HG03039 (cell line): ENCODE results near the gene ZXDC.

Experiments
- ATAC-seq: cut with Tn5 transposase; IDR thresholded peaks from one replicate; pipeline ENCODE4 v1.9.1; 2021; ENCODE audit warnings: mild to moderate bottlenecking, moderate library complexity; ENCODE audit not compliant: unreplicated experiment

Gene ZXDC

GRCh38 chr3:126439346-126439967, 36.2 kb downstream of the ZXDC start:
- no peak for ATAC-seq

GRCh38 chr3:126438746-126439145, 36.9 kb downstream of the ZXDC start:
- no peak for ATAC-seq

DNA sequence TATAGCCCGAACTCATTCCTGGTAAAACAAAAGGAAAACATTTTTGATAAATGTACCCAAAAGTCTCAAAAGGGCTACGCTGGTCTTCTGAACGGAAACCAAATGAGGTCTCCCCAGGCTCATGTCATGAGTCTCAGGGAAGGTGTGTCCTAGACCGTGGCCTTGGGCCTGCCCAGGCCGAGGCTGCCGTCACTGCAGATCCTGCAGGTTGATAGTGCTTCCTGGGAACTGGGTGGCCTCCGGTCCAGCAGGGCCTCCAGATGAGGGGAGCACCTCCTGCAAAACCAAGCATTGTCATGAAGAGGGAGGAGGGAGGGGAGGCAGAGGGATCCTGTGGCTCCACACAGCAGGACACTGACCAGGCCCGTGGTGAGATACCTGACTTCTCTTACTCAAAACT, 37.5 kb downstream of the ZXDC start:
- no peak for ATAC-seq

GRCh38 chr3:126436826-126437717, 38.6 kb downstream of the ZXDC start:
- ATAC-seq: no peak

DNA sequence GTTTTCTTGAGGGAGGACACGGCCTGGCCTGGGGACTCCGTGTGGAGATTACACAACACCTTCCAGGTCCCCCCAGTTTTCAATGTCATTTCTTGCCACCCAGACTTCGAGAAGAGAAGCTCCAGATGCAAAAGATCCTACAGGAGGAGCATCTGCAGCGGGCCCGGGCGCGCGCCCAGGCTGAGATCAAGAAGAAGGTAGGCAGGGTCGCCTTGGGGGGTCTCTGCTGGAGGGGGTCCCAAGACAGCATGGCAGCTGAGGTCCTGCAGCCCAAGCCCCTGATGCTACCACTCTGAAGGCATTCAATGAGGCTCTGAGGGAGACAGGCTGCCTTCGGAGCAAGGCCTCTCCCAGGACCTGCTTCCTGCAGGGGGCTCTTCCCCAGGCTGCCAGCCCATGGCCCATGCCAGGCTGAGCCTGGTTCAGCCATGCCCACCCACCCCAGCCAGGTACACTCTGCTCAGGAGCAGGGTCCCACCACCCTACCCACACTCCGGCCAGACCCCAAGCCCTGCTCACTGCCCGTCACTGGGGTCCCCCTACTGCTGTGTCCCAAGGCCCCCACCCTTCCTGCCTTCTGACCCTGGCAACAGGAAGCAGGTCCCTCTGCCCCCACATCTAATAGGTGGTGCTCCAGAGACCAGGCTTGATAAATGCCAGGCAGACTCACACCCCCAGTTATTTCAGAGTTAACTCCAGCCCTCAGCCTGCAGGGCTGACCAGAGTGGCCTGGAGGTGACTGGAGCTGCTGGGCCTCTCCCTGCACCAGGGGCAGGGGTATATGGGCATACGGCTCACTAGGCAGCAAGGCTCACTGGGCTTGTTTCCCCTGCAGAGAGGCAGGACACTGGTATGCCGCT, 40.0 kb downstream of the ZXDC start:
- ATAC-seq: no peak

DNA sequence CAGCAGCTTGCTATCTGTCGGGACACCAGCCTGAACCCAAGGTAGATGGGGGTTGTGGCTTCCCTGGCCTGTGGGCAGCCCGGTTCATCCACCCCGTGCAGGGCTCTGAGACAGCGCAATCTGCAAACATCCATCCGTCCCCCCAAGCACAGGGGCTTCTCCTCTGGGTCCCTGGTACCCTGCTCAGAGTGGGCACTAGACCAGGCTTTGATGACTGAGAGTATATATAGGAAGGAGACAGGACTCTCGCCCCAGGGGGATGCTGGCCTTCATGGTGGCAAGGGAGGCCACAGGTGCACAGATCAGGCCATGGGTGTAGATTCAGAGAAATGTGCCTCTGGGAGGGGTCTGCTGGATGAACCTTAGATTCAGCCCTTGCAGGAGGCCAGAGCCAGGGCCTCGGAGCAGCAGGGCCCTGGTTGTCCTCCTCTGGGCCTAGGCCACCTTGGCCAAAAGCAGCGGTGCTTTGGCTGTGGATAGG, 40.7 kb downstream of the ZXDC start:
- ATAC-seq: no peak

DNA sequence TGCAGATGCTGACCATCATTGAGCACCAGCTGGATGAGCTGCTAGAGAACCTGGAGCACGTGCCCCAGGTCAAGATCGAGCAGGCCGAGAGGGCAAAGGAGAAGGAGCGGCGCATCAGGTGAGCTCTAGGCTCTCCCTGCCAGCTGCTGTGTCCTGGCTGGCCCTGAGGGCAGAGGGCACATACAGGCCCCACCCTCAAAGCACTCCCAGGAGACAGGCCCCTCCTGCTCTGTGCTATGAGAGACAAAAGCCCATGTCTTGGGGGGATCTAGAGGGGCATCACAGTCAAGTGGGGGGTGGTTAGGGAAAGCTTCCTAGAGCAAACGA, 41.5 kb downstream of the ZXDC start:
- no peak for ATAC-seq

GRCh38 chr3:126433496-126434263, 42.0 kb downstream of the ZXDC start:
- ATAC-seq: no peak

GRCh38 chr3:126433105-126433430, 42.6 kb downstream of the ZXDC start:
- no peak for ATAC-seq

GRCh38 chr3:126432361-126433104, 43.2 kb downstream of the ZXDC start:
- ATAC-seq: no peak

GRCh38 chr3:126431103-126431534, 44.6 kb downstream of the ZXDC start:
- peak; percentile 66 for ATAC-seq

GRCh38 chr3:126424751-126425150, 50.9 kb downstream of the ZXDC start:
- ATAC-seq: no peak

GRCh38 chr3:126424039-126424717, 51.5 kb downstream of the ZXDC start:
- no peak for ATAC-seq

DNA sequence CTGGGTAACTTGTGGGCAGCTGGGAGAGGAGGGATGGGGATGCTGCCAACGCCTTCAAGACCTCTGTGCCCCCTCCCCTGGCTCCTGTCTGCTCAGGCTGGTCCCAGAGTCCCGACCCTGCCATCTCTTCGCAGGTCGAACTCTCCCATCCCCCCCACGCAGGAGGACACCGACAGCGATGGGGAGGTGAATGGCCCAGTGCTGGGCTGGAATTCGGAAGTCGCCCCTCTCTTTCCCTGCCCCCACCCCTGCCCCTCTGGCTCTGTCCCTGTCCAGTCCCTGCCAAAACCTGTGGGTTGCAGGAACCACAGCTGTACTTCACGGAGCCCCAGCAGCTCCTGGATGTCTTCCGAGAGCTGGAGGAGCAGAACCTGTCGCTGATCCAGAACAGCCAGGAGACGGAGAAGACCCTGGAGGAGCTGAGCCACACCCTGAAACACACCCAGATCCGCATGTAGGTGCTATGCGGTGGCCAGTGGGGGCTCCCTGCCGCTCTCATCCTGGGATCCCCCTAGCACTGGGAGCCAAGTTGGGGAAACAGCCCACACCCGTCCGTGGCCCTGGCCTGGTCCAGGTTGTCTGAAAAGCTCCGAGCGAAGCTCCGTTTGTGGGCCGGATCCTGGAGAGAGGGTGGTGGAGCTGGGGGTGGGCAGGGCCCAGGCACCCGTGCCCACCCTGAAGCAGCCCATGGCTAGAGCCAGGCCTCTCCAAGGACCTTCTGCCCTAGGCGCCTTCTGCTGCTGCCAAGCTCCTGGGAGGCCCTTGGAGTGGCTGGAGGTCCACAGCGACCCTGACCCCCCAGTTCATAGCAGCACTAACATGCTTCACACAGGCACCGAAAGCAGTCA, 52.3 kb downstream of the ZXDC start:
- no peak for ATAC-seq

DNA sequence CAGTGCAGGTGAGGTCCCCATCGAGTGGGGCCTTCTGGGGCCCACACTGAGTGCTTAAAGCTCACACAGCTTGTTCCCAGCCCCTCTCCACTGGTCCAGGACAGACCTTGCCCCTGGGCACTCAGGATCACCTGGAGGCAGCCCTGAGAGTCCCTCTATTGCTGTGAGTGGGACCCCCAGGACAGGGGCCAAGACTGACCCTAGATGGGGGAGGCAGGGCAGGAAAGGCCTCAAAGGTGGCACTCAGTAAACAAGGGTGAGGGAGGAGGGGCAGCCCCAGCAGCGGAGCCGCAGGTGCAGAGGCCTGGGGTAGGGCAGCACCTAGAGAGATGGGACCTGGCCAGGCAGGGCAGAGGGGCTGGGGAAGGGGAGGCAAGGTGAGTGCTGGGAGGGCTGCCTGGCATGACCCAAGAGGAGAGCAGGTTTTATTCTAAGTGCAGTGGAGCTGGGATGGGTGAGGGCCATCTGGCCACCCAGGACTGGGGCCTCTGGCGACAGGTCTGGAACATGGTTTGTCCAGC, 53.1 kb downstream of the ZXDC start:
- ATAC-seq: no peak

GRCh38 chr3:126422121-126422520, 53.6 kb downstream of the ZXDC start:
- no peak for ATAC-seq

DNA sequence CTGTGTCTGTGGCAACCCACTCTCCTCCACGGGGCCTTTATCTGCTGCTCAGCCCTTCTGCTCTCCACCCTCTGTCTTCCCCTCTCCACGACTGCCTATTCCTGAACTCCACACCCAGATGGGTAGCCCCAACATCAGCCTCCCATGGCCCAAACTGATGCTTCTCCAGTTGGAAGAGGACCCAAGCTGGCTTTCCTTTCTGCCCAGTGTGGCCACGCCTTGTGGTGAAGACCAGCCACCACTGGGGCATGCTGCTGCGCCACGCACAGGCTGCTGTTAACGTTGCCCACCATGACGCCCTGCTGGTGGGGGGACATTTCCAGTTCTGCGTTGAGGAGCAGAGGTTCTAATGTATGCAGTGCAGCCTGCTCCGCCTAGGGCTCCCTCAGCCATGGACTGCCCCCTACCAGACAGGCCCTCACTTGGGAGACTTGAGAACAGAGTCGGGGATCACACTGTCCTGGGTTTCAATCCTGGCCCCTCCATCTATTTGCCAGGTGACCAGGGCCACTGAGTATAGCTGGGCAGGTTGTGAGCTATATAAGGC, 54.0 kb downstream of the ZXDC start:
- ATAC-seq: no peak
